PC-3 (cell line): ENCODE results near the gene PATL2. TPM values are rescaled to one million over a fixed set of nuclear protein-coding genes. Genes with fewer than 3 reads are reported as not detected.
"Not testable (repeated sequence)": the region's sequence is repeated elsewhere in the genome, so short reads cannot be mapped to it uniquely, and the experiment has no call there.

Experiments
- ATAC-seq: fragments of 200-7000 bp; cut with Tn5 transposase; 2 replicates; pipeline ENCODE4 v1.9.1; 2020; ENCODE audit warnings: mild to moderate bottlenecking, moderate library complexity
- Bru-seq: library from RNA; stranded (reverse); fragments of 400-500 nt; gene quantifications from one replicate; lab custom pipeline; 2021; lab: Mats Ljungman, UMichigan
- BruChase-seq, 2 experiments: library from RNA; stranded (reverse); fragments of 400-500 nt; gene quantifications; one replicate each; lab custom pipeline; 2021; lab: Mats Ljungman, UMichigan
- BruUV-seq: library from RNA; stranded (reverse); fragments of 400-500 nt; replicated peaks from 2 replicates; lab custom pipeline; 2021; lab: Mats Ljungman, UMichigan
- CTCF ChIA-PET: fragments of 300-600 bp; sonication (Branson Sonifier 250); formaldehyde crosslinking; loops from one replicate; lab custom pipeline; 2022; ENCODE audit warnings: antibody characterized with exemption; lab: Charles Lee
- POLR2A ChIA-PET: fragments of 300-600 bp; sonication (Branson Sonifier 250); formaldehyde crosslinking; loops from one replicate; lab custom pipeline; 2022; ENCODE audit warnings: antibody characterized with exemption; ENCODE audit not compliant: unreplicated experiment; lab: Charles Lee
- DNase-seq: peaks from one replicate; pipeline ENCODE4 v3.0.0-alpha.2; 2015
- H2AFZ ChIP-seq: fragments of 300-600 bp; sonication (generic); 2 replicates; pipeline ENCODE4 v1.6.0; 2016; ENCODE audit warnings: antibody characterized with exemption, low read length
- H3F3A ChIP-seq: fragments of 300-600 bp; sonication (generic); one replicate; pipeline ENCODE4 v1.6.0; 2017; ENCODE audit warnings: antibody characterized with exemption, low read length, control low read depth, mild to moderate bottlenecking; ENCODE audit not compliant: unreplicated experiment
- H3K27ac ChIP-seq: fragments of 300-600 bp; sonication (generic); 2 replicates; pipeline ENCODE4 v1.5.1; 2016; ENCODE audit warnings: mild to moderate bottlenecking, low read length
- H3K27me3 ChIP-seq: fragments of 300-600 bp; sonication (generic); 2 replicates; pipeline ENCODE4 v1.6.1; 2016; ENCODE audit warnings: low read length, mixed read lengths
- H3K36me3 ChIP-seq: fragments of 300-600 bp; sonication (generic); 2 replicates; pipeline ENCODE4 v1.6.1; 2016; ENCODE audit warnings: low read depth, mixed run types, low read length, mixed read lengths
- H3K4me1 ChIP-seq: fragments of 300-600 bp; sonication (generic); 2 replicates; pipeline ENCODE4 v1.5.1; 2016; ENCODE audit warnings: low read length; ENCODE audit not compliant: insufficient read depth
- H3K4me2 ChIP-seq: fragments of 300-600 bp; sonication (generic); 2 replicates; pipeline ENCODE4 v1.6.0; 2016; ENCODE audit warnings: low read length
- H3K4me3 ChIP-seq: fragments of 300-600 bp; sonication (generic); 2 replicates; pipeline ENCODE4 v1.5.1; 2016; ENCODE audit warnings: mild to moderate bottlenecking, low read length, mixed read lengths
- H3K79me2 ChIP-seq: fragments of 300-600 bp; sonication (generic); 2 replicates; pipeline ENCODE4 v1.6.1; 2017; ENCODE audit warnings: low read length, mixed read lengths
- H3K9ac ChIP-seq: fragments of 300-600 bp; sonication (generic); 2 replicates; pipeline ENCODE4 v1.6.0; 2016; ENCODE audit warnings: mild to moderate bottlenecking, low read length
- H3K9me2 ChIP-seq: fragments of 300-600 bp; sonication (generic); replicated peaks from 2 replicates; pipeline ENCODE4 v1.6.1; 2016; ENCODE audit warnings: mixed run types, low read length, mixed read lengths
- H3K9me3 ChIP-seq: fragments of 300-600 bp; sonication (generic); 2 replicates; pipeline ENCODE4 v1.6.1; 2016; ENCODE audit warnings: low read length, mixed read lengths
- H4K20me1 ChIP-seq: fragments of 300-600 bp; sonication (generic); 2 replicates; pipeline ENCODE4 v1.6.1; 2016; ENCODE audit warnings: low read length, mixed read lengths
- CTCF ChIP-seq: fragments of 300-600 bp; sonication (generic); conservative IDR thresholded peaks from 2 replicates; pipeline ENCODE4 v1.5.1; 2017; ENCODE audit warnings: antibody characterized with exemption, low read depth, mild to moderate bottlenecking, low read length
- EZH2 ChIP-seq: fragments of 300-600 bp; sonication (generic); IDR thresholded peaks from one replicate; pipeline ENCODE4 v1.6.1; 2017; ENCODE audit warnings: antibody characterized with exemption, mild to moderate bottlenecking, low read length; ENCODE audit not compliant: unreplicated experiment
- EZH2phosphoT487 ChIP-seq: fragments of 300-600 bp; sonication (generic); IDR thresholded peaks from 2 replicates; pipeline ENCODE4 v1.6.1; 2018; ENCODE audit warnings: mild to moderate bottlenecking, antibody characterized with exemption, low read length, borderline replicate concordance
- intact Hi-C: fragments of 100-400 bp; cut with micrococcal nuclease; formaldehyde crosslinking; loops from 2 replicates; pipeline ENCODE4 v1.9.0; 2023
- long read RNA-seq: library from polyadenylated mRNA; unstranded; transcript quantifications from one replicate; pipeline ENCODE4 v2.0.0, GENCODE V29; 2021; ENCODE audit not compliant: unreplicated experiment
- total RNA-seq: library from RNA; depleted of rRNA; stranded (reverse); fragments of >200 nt; gene quantifications from 2 replicates; pipeline ENCODE4 v1.2.3, GENCODE V29; 2014; rRNA removed

Gene PATL2
- total RNA-seq (0.15 TPM in 1 of 2 replicates, not detected in the other), Bru-seq, nascent RNA (percentile 21 among the genes with signal in this experiment), BruChase-seq, experiment 1, labeled RNA remaining after a 6-hour chase (percentile 41 among the genes with signal in this experiment), BruChase-seq, experiment 2, labeled RNA remaining after a 2-hour chase (percentile 49 among the genes with signal in this experiment)
- long read RNA-seq, partial matches to known transcripts, result 1 of 5 reads
- long read RNA-seq, other reads (novel, unspliced or antisense), result 4 of 5 reads

DNA sequence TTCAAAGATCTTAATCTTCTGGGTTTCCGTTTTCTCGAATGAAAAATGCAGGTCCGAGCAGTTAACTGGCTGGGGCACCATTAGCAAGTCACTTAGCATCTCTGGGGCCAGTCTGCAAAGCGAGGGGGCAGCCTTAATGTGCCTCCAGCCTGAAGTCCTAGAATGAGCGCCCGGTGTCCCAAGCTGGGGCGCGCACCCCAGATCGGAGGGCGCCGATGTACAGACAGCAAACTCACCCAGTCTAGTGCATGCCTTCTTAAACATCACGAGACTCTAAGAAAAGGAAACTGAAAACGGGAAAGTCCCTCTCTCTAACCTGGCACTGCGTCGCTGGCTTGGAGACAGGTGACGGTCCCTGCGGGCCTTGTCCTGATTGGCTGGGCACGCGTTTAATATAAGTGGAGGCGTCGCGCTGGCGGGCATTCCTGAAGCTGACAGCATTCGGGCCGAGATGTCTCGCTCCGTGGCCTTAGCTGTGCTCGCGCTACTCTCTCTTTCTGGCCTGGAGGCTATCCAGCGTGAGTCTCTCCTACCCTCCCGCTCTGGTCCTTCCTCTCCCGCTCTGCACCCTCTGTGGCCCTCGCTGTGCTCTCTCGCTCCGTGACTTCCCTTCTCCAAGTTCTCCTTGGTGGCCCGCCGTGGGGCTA is at the start of gene PATL2, which contains the start of gene B2M:
TSS of gene PATL2 (minus strand) at position 228 of the 647 bp plus-strand sequence. CDS start 34,833 bp downstream, outside the sequence.
TSS of gene B2M (plus strand) at position 422 of the 647 bp plus-strand sequence. CDS start at position 452, 30 bp downstream.
- CTCF ChIA-PET, result interaction anchor here (0.6 to 1.5 kb wide), 5 partner anchors 15 to 47 kb away, joined by 3 to 8 read pairs (median 4); no protein-coding TSS in a partner anchor
- H3K9ac ChIP-seq, result peak within 1 kb of the TSS; percentile 85
- ATAC-seq, result peak; percentile 88
- intact Hi-C loops, result loop anchor here (1.0 kb wide), 1 partner anchor 48 kb away; the partner anchor contains the start of gene SPG11
- no peak; the same call in 1 of the 2 replicates for TF ChIP-seq CTCF
- TF ChIP-seq EZH2phosphoT487, result no peak
- TF ChIP-seq EZH2, result no peak
- H3F3A ChIP-seq, result no peaks in the 10 kb centered on the region
- H3K9me2 ChIP-seq, result no peaks in the 10 kb centered on the region
- no peaks in the 10 kb centered on the region for H3K27me3 ChIP-seq
- peak within 1 kb of the TSS; percentile 90 for H3K4me2 ChIP-seq
- peak within 1 kb of the TSS; percentile 91 for H2AFZ ChIP-seq
- peaks cover 21% of the 10 kb centered on the region for H3K4me1 ChIP-seq
- peak; percentile 98 for DNase-seq
- H3K9me3 ChIP-seq, result no peaks in the 10 kb centered on the region
- peaks cover 6% of the 10 kb centered on the region; the same call in 1 of the 2 replicates for H4K20me1 ChIP-seq
- H3K27ac ChIP-seq, result peak within 1 kb of the TSS; percentile 44
- no TSS peak for BruUV-seq
- H3K36me3 ChIP-seq, result peaks cover 11% of the 10 kb centered on the region
- POLR2A ChIA-PET, result interaction anchor here (0.6 to 3.5 kb wide), 5 partner anchors 17 to 608 kb away, joined by 3 to 28 read pairs (median 4); partner anchors contain the start of gene SPG11
- H3K4me3 ChIP-seq, result peak within 1 kb of the TSS; percentile 76
- H3K79me2 ChIP-seq, result peaks cover 37% of the 10 kb centered on the region

- CTCF ChIA-PET, result interaction anchor here (0.6 kb wide), 1 partner anchor 175 kb away, joined by 3 read pairs; no protein-coding TSS in a partner anchor
- no TSS peak for BruUV-seq
- H3K4me3 ChIP-seq, result no peak overlapping the region
- H3F3A ChIP-seq, result no peaks in the 10 kb centered on the region
- POLR2A ChIA-PET, result no interaction called here
- H3K9ac ChIP-seq, result no peak overlapping the region
- DNase-seq (no peak), ATAC-seq (no peak)
- H3K9me2 ChIP-seq, result no peaks in the 10 kb centered on the region
- H3K9me3 ChIP-seq, result peaks cover 9% of the 10 kb centered on the region; the same call in 1 of the 2 replicates
- H2AFZ ChIP-seq, result no peak overlapping the region
- TF ChIP-seq CTCF (no peak), EZH2phosphoT487 (no peak), EZH2 (no peak)
- no peak overlapping the region for H3K4me2 ChIP-seq
- no peaks in the 10 kb centered on the region for H3K4me1 ChIP-seq
- H3K79me2 ChIP-seq, result no peaks in the 10 kb centered on the region
- H3K27me3 ChIP-seq, result peaks cover 24% of the 10 kb centered on the region
- intact Hi-C loops, result no loop called here
- no peaks in the 10 kb centered on the region for H3K36me3 ChIP-seq
- no peaks in the 10 kb centered on the region for H4K20me1 ChIP-seq
- H3K27ac ChIP-seq, result no peak overlapping the region
These were observed 42.2 kb upstream of the PATL2 start for GRCh38 chr15:44753345-44753744.

- H3K9me2 ChIP-seq, intact Hi-C loops, BruUV-seq: not testable (repeated sequence)
These were observed 32.3 kb upstream of the PATL2 start for GRCh38 chr15:44743454-44743853.

GRCh38 chr15:44739222-44739847 is 28.2 kb upstream of the PATL2 start:
- DNase-seq, H3K9me2 ChIP-seq, H3K9ac ChIP-seq, BruUV-seq, POLR2A ChIA-PET, H3K36me3 ChIP-seq, H3F3A ChIP-seq, H3K79me2 ChIP-seq, H3K9me3 ChIP-seq, ATAC-seq, H2AFZ ChIP-seq, H3K4me3 ChIP-seq, H3K27me3 ChIP-seq, H3K4me1 ChIP-seq, H4K20me1 ChIP-seq, H3K27ac ChIP-seq, H3K4me2 ChIP-seq: not testable (repeated sequence)
- CTCF ChIA-PET, result interaction anchor here (1.2 to 4.5 kb wide), 2 partner anchors 12 to 26 kb away, joined by 6 to 86 read pairs; no protein-coding TSS in a partner anchor
- intact Hi-C loops, result loop anchor here (5.0 kb wide), 1 partner anchor 157 kb away; no protein-coding TSS in a partner anchor

More at GRCh38 chr15:44743454-44743853, 32.3 kb upstream of the PATL2 start:
- CTCF ChIA-PET, H3K27ac ChIP-seq, ATAC-seq, H2AFZ ChIP-seq, H3K9me3 ChIP-seq, H3K27me3 ChIP-seq, H3K4me2 ChIP-seq, H3F3A ChIP-seq, H3K9ac ChIP-seq, H3K4me3 ChIP-seq, H4K20me1 ChIP-seq, H3K4me1 ChIP-seq, H3K36me3 ChIP-seq, POLR2A ChIA-PET, DNase-seq, H3K79me2 ChIP-seq: not testable (repeated sequence)
